Glomerular visceral epithelial cell (primary cell): ENCODE results near the gene TMEM150B.

Source experiments
- DNase-seq: peaks from one replicate; pipeline ENCODE4 v3.0.0-alpha.2; 2016; ENCODE audit errors: extremely low spot score

Gene TMEM150B

GRCh38 chr19:55325172-55325571 is at the start of gene TMEM150B:
TMEM150B (minus strand) TSS chr19:55325341; CDS start chr19:55321036, 4,305 bp downstream.
- no peak for DNase-seq

- peak; percentile 95 for DNase-seq
Observed at GRCh38 chr19:55373993-55374757, 49.0 kb upstream of the TMEM150B start.

GRCh38 chr19:55373306-55373992 is 48.3 kb upstream of the TMEM150B start:
- DNase-seq: peak; percentile 56

GRCh38 chr19:55372316-55373081 is 47.4 kb upstream of the TMEM150B start:
- peak; percentile 93 for DNase-seq

GRCh38 chr19:55370305-55370988 is 45.3 kb upstream of the TMEM150B start, which contains the start of gene IL11:
IL11 (minus strand) TSS chr19:55370463; CDS start chr19:55370310, 153 bp downstream.
- DNase-seq: peak; percentile 88

GRCh38 chr19:55369653-55370304 is 44.6 kb upstream of the TMEM150B start:
- peak; percentile 79 for DNase-seq

- DNase-seq: peak; percentile 70
Observed at GRCh38 chr19:55368701-55369563, 43.8 kb upstream of the TMEM150B start.

- no peak for DNase-seq
Observed at GRCh38 chr19:55368106-55368505, 43.0 kb upstream of the TMEM150B start.

GRCh38 chr19:55366790-55367189 is 41.6 kb upstream of the TMEM150B start:
- no peak for DNase-seq

GRCh38 chr19:55365964-55366363 is 40.8 kb upstream of the TMEM150B start:
- DNase-seq: no peak

- no peak for DNase-seq
Observed at GRCh38 chr19:55365245-55365644, 40.1 kb upstream of the TMEM150B start.

- DNase-seq: peak; percentile 37
Observed at GRCh38 chr19:55362990-55363716, 38.0 kb upstream of the TMEM150B start, which contains the start of gene GARIN5B. GARIN5B (minus strand) TSS chr19:55363260; CDS start chr19:55363066, 194 bp downstream.

GRCh38 chr19:55362174-55362989 is 37.2 kb upstream of the TMEM150B start:
- DNase-seq: no peak

- DNase-seq: no peak
Observed at GRCh38 chr19:55360902-55361301, 35.8 kb upstream of the TMEM150B start.

- no peak for DNase-seq
Observed at GRCh38 chr19:55358943-55359908, 34.1 kb upstream of the TMEM150B start.

- DNase-seq: no peak
Observed at GRCh38 chr19:55358493-55358892, 33.4 kb upstream of the TMEM150B start.

GRCh38 chr19:55355213-55355821 is 30.2 kb upstream of the TMEM150B start:
- no peak for DNase-seq
